ENCODE measurements around the gene RAB36. TPM values are rescaled to one million over a fixed set of nuclear protein-coding genes. Genes with fewer than 3 reads are reported as not detected.

The RAB36 gene
- total RNA-seq, 2 donors from 2014 or later = 1.3 to 3.1 TPM

DNA sequence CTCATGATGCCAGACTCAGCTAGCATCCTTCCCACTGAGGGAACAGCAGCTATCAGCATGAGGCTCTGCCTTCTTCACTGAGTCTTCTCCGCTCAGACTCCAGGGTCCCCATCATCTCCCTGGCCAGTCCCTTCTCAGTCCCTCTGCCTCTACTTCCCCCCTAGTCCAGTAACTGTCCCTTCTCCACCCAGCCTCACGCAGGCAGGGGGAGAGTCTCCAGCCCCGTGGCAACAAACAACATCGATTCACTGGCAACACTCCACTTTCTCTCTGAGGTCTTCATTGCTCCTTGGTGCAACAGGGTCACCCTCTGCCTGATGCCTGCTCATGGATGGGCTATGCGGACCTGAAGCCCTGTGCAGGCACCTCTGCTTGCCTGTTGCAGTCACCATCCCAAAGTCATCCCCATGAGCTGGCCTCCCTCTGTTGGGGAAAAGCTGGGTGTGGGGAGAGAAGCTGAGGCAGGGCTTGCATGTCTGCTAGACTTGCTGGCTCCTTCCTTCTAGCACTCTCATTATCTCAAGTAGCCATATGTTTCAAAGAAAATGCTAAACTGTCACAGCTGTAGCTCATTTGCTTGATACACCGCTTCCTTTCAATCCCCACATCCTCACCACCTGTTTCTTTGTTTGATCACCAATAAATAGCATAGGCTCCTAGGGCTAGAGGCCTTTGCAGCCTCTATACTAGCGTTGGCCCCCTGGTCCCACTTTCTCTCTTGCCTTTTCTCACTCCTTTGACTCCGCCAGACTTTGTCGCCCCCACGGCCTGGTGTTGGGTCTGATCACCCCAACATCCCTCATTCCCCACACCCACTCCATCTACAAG is 30.8 kb downstream of the RAB36 start:
- Histone ChIP-seq H3K4me1 (peaks cover 19% of the 10 kb centered on the region), H3K4me3 (no peak overlapping the region), H3K9me3 (no peaks in the 10 kb centered on the region), H3K27ac (peak overlapping the region in 1 of 4 donors; percentile 36), H3K36me3 (replicated peaks in 1 of 2; ENCODE audit: insufficient read depth in 1 of 2, low read depth in 2 of 2) (no peaks in the 10 kb centered on the region), H3K27me3 (no peaks in the 10 kb centered on the region)
- intact Hi-C loops (cut with DNase I) = loop anchor here (5.0 kb wide), 1 partner anchor 106 kb away; no protein-coding TSS in a partner anchor
- 93 to 95% methylated on average over 10 of the region's 10 CpGs for WGBS, 2 donors
- no peak for TF ChIP-seq POLR2A (IDR thresholded peaks at IDR 0.05)
- TF ChIP-seq, protein P1, sequence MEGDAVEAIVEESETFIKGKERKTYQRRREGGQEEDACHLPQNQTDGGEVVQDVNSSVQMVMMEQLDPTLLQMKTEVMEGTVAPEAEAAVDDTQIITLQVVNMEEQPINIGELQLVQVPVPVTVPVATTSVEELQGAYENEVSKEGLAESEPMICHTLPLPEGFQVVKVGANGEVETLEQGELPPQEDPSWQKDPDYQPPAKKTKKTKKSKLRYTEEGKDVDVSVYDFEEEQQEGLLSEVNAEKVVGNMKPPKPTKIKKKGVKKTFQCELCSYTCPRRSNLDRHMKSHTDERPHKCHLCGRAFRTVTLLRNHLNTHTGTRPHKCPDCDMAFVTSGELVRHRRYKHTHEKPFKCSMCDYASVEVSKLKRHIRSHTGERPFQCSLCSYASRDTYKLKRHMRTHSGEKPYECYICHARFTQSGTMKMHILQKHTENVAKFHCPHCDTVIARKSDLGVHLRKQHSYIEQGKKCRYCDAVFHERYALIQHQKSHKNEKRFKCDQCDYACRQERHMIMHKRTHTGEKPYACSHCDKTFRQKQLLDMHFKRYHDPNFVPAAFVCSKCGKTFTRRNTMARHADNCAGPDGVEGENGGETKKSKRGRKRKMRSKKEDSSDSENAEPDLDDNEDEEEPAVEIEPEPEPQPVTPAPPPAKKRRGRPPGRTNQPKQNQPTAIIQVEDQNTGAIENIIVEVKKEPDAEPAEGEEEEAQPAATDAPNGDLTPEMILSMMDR (IDR thresholded peaks at IDR 0.05) = no peak
- DNase-seq (no peak), ATAC-seq (no peak)

- WGBS, 2 donors = 92 to 96% methylated on average over 9 of the region's 9 CpGs
- Histone ChIP-seq H3K27ac (peak overlapping the region in 3 of 4 donors; percentile 10 to 67 (median 36)), H3K36me3 (replicated peaks in 1 of 2; ENCODE audit: insufficient read depth in 1 of 2, low read depth in 2 of 2) (no peaks in the 10 kb centered on the region), H3K4me1 (peaks cover 23% of the 10 kb centered on the region), H3K4me3 (no peak overlapping the region), H3K27me3 (no peaks in the 10 kb centered on the region), H3K9me3 (no peaks in the 10 kb centered on the region)
- no peak for TF ChIP-seq POLR2A (IDR thresholded peaks at IDR 0.05)
- TF ChIP-seq, protein P1 (IDR thresholded peaks at IDR 0.05) = no peak
- DNase-seq (no peak), ATAC-seq (no peak)
- intact Hi-C loops (cut with DNase I) = loop anchor here (5.0 kb wide), 1 partner anchor 106 kb away; no protein-coding TSS in a partner anchor
These were observed 31.4 kb downstream of the RAB36 start for GRCh38 chr22:23176645-23177027.

- intact Hi-C loops (cut with DNase I) = loop anchor here (5.0 kb wide), 1 partner anchor 105 kb away; no protein-coding TSS in a partner anchor
- peaks cover 29% of the 10 kb centered on the region for H3K4me1 ChIP-seq
- ATAC-seq (peak; percentile 4), DNase-seq (peak in 2 of 4 donors; percentile 44)
- no peaks in the 10 kb centered on the region for H3K9me3 ChIP-seq
- no peaks in the 10 kb centered on the region for H3K27me3 ChIP-seq
- H3K27ac ChIP-seq = peak overlapping the region in 3 of 4 donors; percentile 10 to 67 (median 59)
- H3K4me3 ChIP-seq = no peak overlapping the region
- no peaks in the 10 kb centered on the region for H3K36me3 ChIP-seq (replicated peaks in 1 of 2; ENCODE audit: insufficient read depth in 1 of 2, low read depth in 2 of 2)
- 49 to 54% methylated on average over 4 of the region's 4 CpGs for WGBS, 2 donors
- no peak for TF ChIP-seq POLR2A (IDR thresholded peaks at IDR 0.05)
These were observed 31.9 kb downstream of the RAB36 start for GRCh38 chr22:23177197-23177596.

- TF ChIP-seq, protein P1 (IDR thresholded peaks at IDR 0.05) = peak; percentile 90 to 96 (median 94)
- TF ChIP-seq POLR2A (IDR thresholded peaks at IDR 0.05) = no peak
- Histone ChIP-seq H3K36me3 (replicated peaks in 1 of 2; ENCODE audit: insufficient read depth in 1 of 2, low read depth in 2 of 2) (no peaks in the 10 kb centered on the region), H3K4me3 (no peak overlapping the region), H3K27ac (peak overlapping the region in 2 of 4 donors; percentile 68 to 80), H3K4me1 (peaks cover 44% of the 10 kb centered on the region), H3K9me3 (no peaks in the 10 kb centered on the region), H3K27me3 (no peaks in the 10 kb centered on the region)
- intact Hi-C loops (cut with DNase I) = loop anchor here (5.0 kb wide), 1 partner anchor 104 kb away; no protein-coding TSS in a partner anchor
- peak; percentile 44 for ATAC-seq
- WGBS, 2 donors = 34 to 45% methylated on average over 6 to 9 of the region's 9 CpGs
- DNase-seq = peak; percentile 60 to 73 (median 69)
These were observed 33.4 kb downstream of the RAB36 start for GRCh38 chr22:23178512-23179254.
